Measurements from ENCODE around the gene SNX25. TPM values are rescaled to one million over a fixed set of nuclear protein-coding genes. Genes with fewer than 3 reads are reported as not detected.

The SNX25 gene
- total and polyA plus RNA-seq, 7 donors: 5.3 to 13.0 (median 9.8) TPM

DNA sequence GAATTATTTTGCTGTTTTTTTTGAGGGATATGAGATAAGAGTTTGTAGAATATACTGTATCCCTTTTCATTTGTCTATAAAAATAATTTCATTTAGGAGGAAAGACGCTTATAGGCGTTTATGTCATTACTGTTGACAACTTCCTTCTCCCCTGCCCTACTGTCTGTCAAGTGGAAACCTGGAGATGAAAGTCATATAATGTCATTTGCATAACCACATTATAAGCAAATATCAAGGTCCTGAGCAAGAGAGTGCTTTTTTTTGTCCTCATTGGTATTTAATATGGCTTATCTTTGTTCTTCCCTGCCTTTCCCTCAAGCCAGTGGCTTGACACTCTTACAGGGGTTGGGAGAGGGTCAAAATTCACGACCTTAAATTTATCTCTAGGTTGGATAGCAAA lies 130.5 kb downstream of the SNX25 start:
- no peaks in the 10 kb centered on the region for H3K4me1 ChIP-seq
- H3K9me3 ChIP-seq: peaks cover 4% of the 10 kb centered on the region
- peaks cover 3 to 23% of the 10 kb centered on the region in 2 donors for H3K36me3 ChIP-seq (ENCODE audit: insufficient read depth in 1 of 2, low read depth in 1 of 2)
- TF ChIP-seq, protein P1, sequence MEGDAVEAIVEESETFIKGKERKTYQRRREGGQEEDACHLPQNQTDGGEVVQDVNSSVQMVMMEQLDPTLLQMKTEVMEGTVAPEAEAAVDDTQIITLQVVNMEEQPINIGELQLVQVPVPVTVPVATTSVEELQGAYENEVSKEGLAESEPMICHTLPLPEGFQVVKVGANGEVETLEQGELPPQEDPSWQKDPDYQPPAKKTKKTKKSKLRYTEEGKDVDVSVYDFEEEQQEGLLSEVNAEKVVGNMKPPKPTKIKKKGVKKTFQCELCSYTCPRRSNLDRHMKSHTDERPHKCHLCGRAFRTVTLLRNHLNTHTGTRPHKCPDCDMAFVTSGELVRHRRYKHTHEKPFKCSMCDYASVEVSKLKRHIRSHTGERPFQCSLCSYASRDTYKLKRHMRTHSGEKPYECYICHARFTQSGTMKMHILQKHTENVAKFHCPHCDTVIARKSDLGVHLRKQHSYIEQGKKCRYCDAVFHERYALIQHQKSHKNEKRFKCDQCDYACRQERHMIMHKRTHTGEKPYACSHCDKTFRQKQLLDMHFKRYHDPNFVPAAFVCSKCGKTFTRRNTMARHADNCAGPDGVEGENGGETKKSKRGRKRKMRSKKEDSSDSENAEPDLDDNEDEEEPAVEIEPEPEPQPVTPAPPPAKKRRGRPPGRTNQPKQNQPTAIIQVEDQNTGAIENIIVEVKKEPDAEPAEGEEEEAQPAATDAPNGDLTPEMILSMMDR (IDR thresholded peaks at IDR 0.05): no peak
- H3K4me3 ChIP-seq: no peak overlapping the region
- 89 to 90% (median 90%) methylated on average over 3 of the region's 3 CpGs for WGBS, 3 donors
- DNase-seq (no peak), ATAC-seq (no peak)
- H3K27ac ChIP-seq: no peak overlapping the region
- intact Hi-C loops (cut with DNase I): no loop called here
- no peaks in the 10 kb centered on the region for H3K27me3 ChIP-seq (ENCODE audit: insufficient read depth in 3 of 3, low read length in 2 of 3)

DNA sequence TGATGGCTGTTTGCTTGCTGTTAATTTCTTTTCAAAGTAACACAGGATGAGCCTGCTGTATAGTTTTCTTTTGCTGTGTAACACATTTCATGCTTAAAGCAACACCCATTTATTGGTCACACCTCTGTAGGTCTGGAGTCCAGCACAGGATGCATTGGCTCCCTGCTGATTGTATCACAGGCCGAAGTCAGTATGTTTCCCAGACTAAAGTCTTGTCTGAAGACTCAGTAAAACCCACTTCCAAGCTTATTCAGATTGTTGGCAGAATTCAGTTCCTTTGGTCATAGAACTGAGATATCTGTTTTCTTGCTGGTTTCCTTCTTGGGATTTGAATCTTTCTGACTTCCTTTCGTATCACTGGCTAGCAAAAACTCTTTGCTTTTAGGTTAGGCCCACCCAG lies 132.0 kb downstream of the SNX25 start:
- WGBS, 3 donors: 74 to 93% (median 86%) methylated on average over 2 of the region's 2 CpGs
- no peak for DNase-seq

DNA sequence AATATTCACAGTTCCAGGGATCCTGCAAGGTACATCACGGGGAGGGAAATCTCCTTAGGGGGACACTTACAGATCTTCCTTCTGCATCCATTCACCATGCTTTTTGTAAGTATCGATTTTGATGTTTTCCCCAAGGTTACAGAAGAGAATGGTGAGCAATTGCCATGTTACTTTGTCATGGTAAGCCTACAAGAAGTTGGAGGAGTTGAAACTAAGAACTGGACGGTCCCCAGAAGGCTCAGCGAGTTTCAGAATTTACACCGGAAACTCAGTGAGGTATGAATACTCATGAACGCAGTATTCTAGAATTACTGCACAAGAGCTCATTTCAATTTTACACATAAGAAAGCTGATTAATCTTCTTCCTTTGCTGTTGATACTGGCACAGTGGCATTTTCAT lies 132.4 kb downstream of the SNX25 start:
- Histone ChIP-seq H3K27ac (no peak overlapping the region), H3K27me3 (ENCODE audit: insufficient read depth in 3 of 3, low read length in 2 of 3) (no peaks in the 10 kb centered on the region), H3K4me3 (no peak overlapping the region), H3K4me1 (no peaks in the 10 kb centered on the region), H3K9me3 (peaks cover 4% of the 10 kb centered on the region), H3K36me3 (ENCODE audit: insufficient read depth in 1 of 2, low read depth in 1 of 2) (peaks cover 3 to 33% of the 10 kb centered on the region in 2 donors)
- intact Hi-C loops (cut with DNase I): no loop called here
- WGBS, 3 donors: 95 to 99% (median 98%) methylated on average over 6 of the region's 6 CpGs
- DNase-seq: no peak
- ATAC-seq: no peak
- TF ChIP-seq, protein P1 (IDR thresholded peaks at IDR 0.05): no peak

More for the DNA sequence above, 132.0 kb downstream of the SNX25 start:
- ATAC-seq: no peak
- Histone ChIP-seq H3K27me3 (ENCODE audit: insufficient read depth in 3 of 3, low read length in 2 of 3) (no peaks in the 10 kb centered on the region), H3K9me3 (peaks cover 4% of the 10 kb centered on the region), H3K36me3 (ENCODE audit: insufficient read depth in 1 of 2, low read depth in 1 of 2) (peaks cover 3 to 28% of the 10 kb centered on the region in 2 donors), H3K27ac (no peak overlapping the region), H3K4me1 (no peaks in the 10 kb centered on the region), H3K4me3 (no peak overlapping the region)
- TF ChIP-seq, protein P1 (IDR thresholded peaks at IDR 0.05): no peak
- intact Hi-C loops (cut with DNase I): no loop called here

DNA sequence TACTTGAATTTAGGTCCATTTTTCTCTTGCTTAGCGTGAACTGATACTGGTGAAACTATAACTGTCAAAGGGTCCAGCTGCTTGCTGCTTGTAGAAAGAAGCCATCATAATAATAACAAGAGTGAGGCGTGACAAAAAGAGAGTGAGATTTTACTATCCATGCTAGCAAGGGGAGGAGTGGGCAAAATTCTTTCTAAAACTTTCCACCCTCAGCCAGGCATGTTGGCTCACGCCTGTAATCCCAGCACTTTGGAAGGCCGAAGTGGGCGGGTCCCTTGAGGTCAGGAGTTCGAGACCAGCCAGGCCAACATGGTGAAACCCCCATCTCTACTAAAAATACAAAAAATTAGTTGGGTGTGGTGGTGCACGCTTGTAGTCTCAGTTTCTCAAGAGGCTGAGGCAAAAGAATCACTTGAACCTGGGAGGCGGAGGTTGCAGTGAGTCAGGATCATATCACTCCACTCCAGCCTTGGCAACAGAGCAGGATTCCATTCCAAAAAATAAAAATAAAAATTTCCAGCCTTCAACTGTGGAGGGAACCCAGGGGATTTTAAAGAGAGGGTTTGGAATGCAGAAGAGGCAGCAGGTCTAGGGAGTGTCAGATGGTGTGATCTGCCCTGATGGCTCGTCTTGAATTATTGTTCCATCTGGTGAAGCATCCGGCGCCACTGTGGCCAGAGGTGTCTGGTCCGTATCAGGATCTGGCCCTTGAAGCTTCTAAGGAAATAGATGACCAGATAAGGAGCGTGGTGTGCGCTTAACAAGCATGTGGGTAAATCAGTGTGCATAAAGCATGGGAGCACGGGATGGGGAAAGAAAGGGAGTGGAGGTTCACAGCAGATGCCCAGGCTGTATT lies 134.6 kb downstream of the SNX25 start:
- H3K36me3 ChIP-seq (ENCODE audit: insufficient read depth in 1 of 2, low read depth in 1 of 2): peaks cover 7 to 49% of the 10 kb centered on the region in 2 donors
- peak in 1 of 4 donors; percentile 46 for ATAC-seq
- no peak for DNase-seq

More for the DNA sequence above, 134.6 kb downstream of the SNX25 start:
- H3K27me3 ChIP-seq (ENCODE audit: insufficient read depth in 3 of 3, low read length in 2 of 3): no peaks in the 10 kb centered on the region
- no peaks in the 10 kb centered on the region for H3K4me1 ChIP-seq
- intact Hi-C loops (cut with DNase I): no loop called here
- TF ChIP-seq, protein P1 (IDR thresholded peaks at IDR 0.05): no peak
- H3K9me3 ChIP-seq: no peaks in the 10 kb centered on the region
- H3K27ac ChIP-seq: no peak overlapping the region
- 60 to 72% (median 64%) methylated on average over 15 of the region's 15 CpGs for WGBS, 3 donors
- no peak overlapping the region for H3K4me3 ChIP-seq

Measured in psoas muscle (tissue), 8 donors.